ENCODE results near the gene TCEA2.
"Not testable (repeated sequence)": the region's sequence is repeated elsewhere in the genome, so short reads cannot be mapped to it uniquely, and the experiment has no call there.

Gene TCEA2

GRCh38 chr20:64108731-64109681, 46.0 kb downstream of the TCEA2 start:
- no peak for DNase-seq (ENCODE audit: low read depth)

GRCh38 chr20:64109831-64110391, 46.9 kb downstream of the TCEA2 start:
- DNase-seq (ENCODE audit: low read depth), result no peak

GRCh38 chr20:64110411-64111068, 47.5 kb downstream of the TCEA2 start:
- no peak for DNase-seq (ENCODE audit: low read depth)

GRCh38 chr20:64111841-64112641, 49.0 kb downstream of the TCEA2 start:
- no peak for DNase-seq (ENCODE audit: low read depth)

GRCh38 chr20:64112691-64113443, 49.9 kb downstream of the TCEA2 start:
- no peak for DNase-seq (ENCODE audit: low read depth)

- no peak for DNase-seq (ENCODE audit: low read depth)
Measured at GRCh38 chr20:64113444-64113775, 50.4 kb downstream of the TCEA2 start.

- no peak for DNase-seq (ENCODE audit: low read depth)
Measured at GRCh38 chr20:64113796-64114355, 50.9 kb downstream of the TCEA2 start.

- no peak for DNase-seq (ENCODE audit: low read depth)
Measured at GRCh38 chr20:64114356-64114971, 51.5 kb downstream of the TCEA2 start.

- no peak for DNase-seq (ENCODE audit: low read depth)
Measured at GRCh38 chr20:64115171-64115911, 52.3 kb downstream of the TCEA2 start.

- no peak for DNase-seq (ENCODE audit: low read depth)
Measured at GRCh38 chr20:64116016-64116415, 53.0 kb downstream of the TCEA2 start.

GRCh38 chr20:64116541-64117431, 53.8 kb downstream of the TCEA2 start:
- no peak for DNase-seq (ENCODE audit: low read depth)

GRCh38 chr20:64117432-64117777, 54.4 kb downstream of the TCEA2 start:
- not testable (repeated sequence) for DNase-seq (ENCODE audit: low read depth)

- no peak for DNase-seq (ENCODE audit: low read depth)
Measured at GRCh38 chr20:64119301-64119680, 56.3 kb downstream of the TCEA2 start.

GRCh38 chr20:64119681-64120341, 56.8 kb downstream of the TCEA2 start:
- DNase-seq (ENCODE audit: low read depth), result no peak

- no peak for DNase-seq (ENCODE audit: low read depth)
Measured at GRCh38 chr20:64121586-64121985, 58.6 kb downstream of the TCEA2 start.
